BLaER1 (cell line): ENCODE results near the gene CDHR5.

Experiments
- H3K27ac ChIP-seq: shearing (Covaris generic); formaldehyde crosslinking; 2 replicates; pipeline ENCODE4 v1.8.1; 2022
- H3K27me3 ChIP-seq: shearing (Covaris generic); formaldehyde crosslinking; 2 replicates; pipeline ENCODE4 v1.8.1; 2022
- H3K36me3 ChIP-seq: shearing (Covaris generic); formaldehyde crosslinking; 2 replicates; pipeline ENCODE4 v1.8.1; 2022
- H3K4me1 ChIP-seq: shearing (Covaris generic); formaldehyde crosslinking; 2 replicates; pipeline ENCODE4 v1.8.1; 2022
- H3K4me2 ChIP-seq: shearing (Covaris generic); formaldehyde crosslinking; 2 replicates; pipeline ENCODE4 v1.8.1; 2022
- H3K4me3 ChIP-seq: shearing (Covaris generic); formaldehyde crosslinking; 2 replicates; pipeline ENCODE4 v1.8.1; 2022
- H3K9ac ChIP-seq: shearing (Covaris generic); formaldehyde crosslinking; 2 replicates; pipeline ENCODE4 v1.8.1; 2022
- H3K9me3 ChIP-seq: shearing (Covaris generic); formaldehyde crosslinking; 2 replicates; pipeline ENCODE4 v1.8.1; 2022
- H4K20me1 ChIP-seq: shearing (Covaris generic); formaldehyde crosslinking; 2 replicates; pipeline ENCODE4 v1.8.1; 2022
- Cebpa-rat ChIP-seq: shearing (Covaris generic); IDR thresholded peaks from 2 replicates; pipeline ENCODE4 v1.8.1; 2022

Gene CDHR5

DNA sequence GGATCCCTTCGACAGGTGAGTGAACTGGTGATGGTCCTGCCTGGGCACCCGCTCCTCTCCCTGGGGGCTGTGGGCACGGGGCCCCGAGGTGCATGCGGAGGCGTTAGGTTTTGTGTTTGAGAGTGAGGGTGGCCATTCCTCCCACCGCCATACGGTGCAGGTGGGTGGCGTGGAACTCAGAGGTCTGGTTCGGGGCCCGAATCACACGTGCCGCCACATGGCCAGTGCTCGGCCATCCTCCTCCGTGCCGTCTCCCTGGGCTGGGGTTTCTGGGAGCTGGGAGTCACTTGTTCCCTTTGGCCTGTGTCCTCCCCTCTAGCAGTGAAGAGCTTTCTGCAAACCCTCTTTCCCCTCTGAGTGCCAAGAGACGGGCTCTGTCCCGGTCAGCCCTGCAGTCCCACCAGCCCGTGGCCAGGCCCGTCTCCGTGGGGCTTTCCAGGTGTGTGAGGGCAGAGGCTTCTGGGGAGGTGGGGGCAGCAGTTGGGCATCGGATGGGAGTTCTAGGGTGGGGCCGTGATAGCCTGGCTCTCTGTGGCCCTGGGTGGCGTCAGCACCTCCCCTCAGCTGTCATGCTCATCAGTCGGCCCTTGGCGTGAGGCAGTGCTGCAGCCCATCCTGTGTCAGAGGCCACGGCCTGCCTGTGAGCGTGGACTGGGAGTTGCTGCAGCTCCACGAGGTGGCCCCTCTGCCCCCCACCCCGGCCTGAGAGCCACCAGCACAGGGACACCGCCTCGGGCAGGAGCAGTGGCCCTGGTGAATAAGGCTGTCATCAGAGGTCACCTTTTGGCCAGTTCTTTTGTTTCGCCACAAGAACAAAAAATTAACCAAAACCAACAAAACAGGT, 19.2 kb downstream of the CDHR5 start:
- peaks cover 98% of the 10 kb centered on the region for H4K20me1 ChIP-seq
- H3K9ac ChIP-seq, result no peak overlapping the region
- H3K4me1 ChIP-seq, result peaks cover 17% of the 10 kb centered on the region
- H3K4me3 ChIP-seq, result no peak overlapping the region
- no peak overlapping the region for H3K4me2 ChIP-seq
- no peaks in the 10 kb centered on the region for H3K9me3 ChIP-seq
- no peak overlapping the region for H3K27ac ChIP-seq
- TF ChIP-seq Cebpa-rat, result no peak
- peaks cover 100% of the 10 kb centered on the region for H3K36me3 ChIP-seq
- H3K27me3 ChIP-seq, result no peaks in the 10 kb centered on the region

DNA sequence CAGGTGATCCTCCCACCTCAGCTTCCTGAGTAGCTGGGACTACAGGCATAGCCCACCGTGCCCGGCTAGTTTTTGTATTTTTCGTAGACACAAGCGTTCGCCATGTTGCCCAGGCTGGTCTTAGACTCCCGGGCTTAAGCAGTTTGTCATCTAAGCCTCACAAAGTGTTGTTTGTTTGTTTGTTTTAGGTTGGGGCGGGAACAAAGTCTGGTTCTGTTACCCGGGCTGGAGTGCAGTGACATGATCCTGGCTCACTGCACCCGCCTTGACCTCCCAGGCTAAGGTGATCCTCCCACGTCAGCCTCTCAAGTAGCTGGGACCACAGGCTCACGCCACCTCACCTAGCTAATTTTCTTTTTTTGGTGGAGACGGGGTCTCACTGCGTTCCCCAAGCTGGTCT, 21.6 kb downstream of the CDHR5 start:
- peaks cover 96% of the 10 kb centered on the region for H4K20me1 ChIP-seq
- H3K9ac ChIP-seq, result no peak overlapping the region
- H3K27ac ChIP-seq, result no peak overlapping the region
- TF ChIP-seq Cebpa-rat, result no peak
- peaks cover 7% of the 10 kb centered on the region for H3K4me1 ChIP-seq
- no peak overlapping the region for H3K4me3 ChIP-seq
- H3K9me3 ChIP-seq, result no peaks in the 10 kb centered on the region
- H3K4me2 ChIP-seq, result no peak overlapping the region
- H3K27me3 ChIP-seq, result no peaks in the 10 kb centered on the region
- H3K36me3 ChIP-seq, result peaks cover 100% of the 10 kb centered on the region

DNA sequence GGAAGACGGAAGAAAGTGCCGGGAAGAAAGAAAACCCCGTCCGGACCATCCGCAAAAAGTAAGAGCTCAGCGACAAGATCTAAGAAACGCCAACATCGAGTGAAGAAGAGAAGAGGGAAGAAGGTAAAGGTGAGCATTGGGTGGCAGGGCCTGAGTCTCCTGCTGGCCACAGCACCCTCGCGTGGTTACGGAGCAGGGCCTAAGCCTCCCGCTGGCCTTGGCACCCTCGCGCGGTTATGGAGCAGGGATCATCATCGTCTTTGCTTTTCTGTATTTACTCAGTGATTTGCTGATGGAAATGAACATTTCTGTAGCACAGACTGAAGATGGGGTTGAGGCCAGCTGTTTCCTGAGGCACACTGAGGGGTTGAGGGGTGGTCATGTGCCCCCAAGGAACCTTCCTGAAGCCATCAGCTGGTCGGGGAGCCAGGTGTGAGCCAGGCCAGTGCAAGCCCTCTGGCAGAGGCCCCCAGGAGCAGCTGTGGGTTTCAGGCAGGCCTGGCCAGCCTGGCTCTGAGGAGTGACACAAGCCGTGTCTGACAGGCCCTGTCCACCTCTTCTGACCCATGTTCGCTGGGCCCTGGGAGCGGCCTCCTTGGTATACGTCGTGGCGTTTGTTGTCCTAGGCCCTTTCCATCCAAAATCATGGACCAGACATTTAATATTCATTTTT, 23.0 kb downstream of the CDHR5 start:
- H3K36me3 ChIP-seq, result peaks cover 99% of the 10 kb centered on the region
- H3K27me3 ChIP-seq, result no peaks in the 10 kb centered on the region
- no peak for TF ChIP-seq Cebpa-rat
- H4K20me1 ChIP-seq, result peaks cover 94% of the 10 kb centered on the region
- H3K9ac ChIP-seq, result no peak overlapping the region
- H3K9me3 ChIP-seq, result no peaks in the 10 kb centered on the region
- no peaks in the 10 kb centered on the region for H3K4me1 ChIP-seq
- H3K4me2 ChIP-seq, result no peak overlapping the region
- no peak overlapping the region for H3K4me3 ChIP-seq
- no peak overlapping the region for H3K27ac ChIP-seq

DNA sequence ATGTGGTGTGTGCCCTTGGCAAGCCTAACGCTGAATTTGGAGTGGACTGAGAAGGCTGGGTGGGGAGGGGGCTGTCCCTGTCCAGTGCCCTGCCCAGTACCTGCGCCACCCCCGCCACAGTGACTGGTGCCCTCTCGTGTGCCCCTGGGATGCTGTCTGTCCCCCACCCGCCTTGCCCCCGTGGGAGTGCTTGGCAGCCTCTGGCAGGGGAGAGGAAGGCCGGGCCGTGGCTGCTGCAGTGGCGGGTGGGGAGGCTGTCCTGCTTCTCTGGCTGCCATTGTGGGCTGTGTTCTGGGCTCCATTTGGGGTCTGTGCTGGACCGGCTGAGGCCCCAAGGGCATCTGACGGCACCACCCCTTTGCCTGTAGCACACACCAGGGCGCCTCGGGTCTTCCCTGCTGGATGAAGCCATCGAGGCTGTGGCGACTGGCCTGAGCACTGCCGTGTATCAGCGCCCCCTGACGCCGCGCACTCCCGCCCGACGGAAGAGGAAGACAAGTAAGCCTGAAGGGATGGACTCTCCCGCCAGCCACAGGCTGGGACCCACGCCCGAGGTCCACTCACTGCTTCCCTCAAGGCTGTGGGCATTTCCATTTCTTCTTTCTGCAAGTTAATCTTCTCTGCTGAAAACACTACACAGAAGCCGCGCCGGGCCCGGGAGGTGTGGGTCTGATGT, 26.6 kb downstream of the CDHR5 start:
- no peak overlapping the region for H3K9ac ChIP-seq
- H3K4me2 ChIP-seq, result no peak overlapping the region
- H4K20me1 ChIP-seq, result peaks cover 94% of the 10 kb centered on the region
- peaks cover 99% of the 10 kb centered on the region for H3K36me3 ChIP-seq
- H3K4me1 ChIP-seq, result no peaks in the 10 kb centered on the region
- no peak for TF ChIP-seq Cebpa-rat
- H3K4me3 ChIP-seq, result no peak overlapping the region
- H3K27ac ChIP-seq, result no peak overlapping the region
- no peaks in the 10 kb centered on the region for H3K9me3 ChIP-seq
- H3K27me3 ChIP-seq, result no peaks in the 10 kb centered on the region

DNA sequence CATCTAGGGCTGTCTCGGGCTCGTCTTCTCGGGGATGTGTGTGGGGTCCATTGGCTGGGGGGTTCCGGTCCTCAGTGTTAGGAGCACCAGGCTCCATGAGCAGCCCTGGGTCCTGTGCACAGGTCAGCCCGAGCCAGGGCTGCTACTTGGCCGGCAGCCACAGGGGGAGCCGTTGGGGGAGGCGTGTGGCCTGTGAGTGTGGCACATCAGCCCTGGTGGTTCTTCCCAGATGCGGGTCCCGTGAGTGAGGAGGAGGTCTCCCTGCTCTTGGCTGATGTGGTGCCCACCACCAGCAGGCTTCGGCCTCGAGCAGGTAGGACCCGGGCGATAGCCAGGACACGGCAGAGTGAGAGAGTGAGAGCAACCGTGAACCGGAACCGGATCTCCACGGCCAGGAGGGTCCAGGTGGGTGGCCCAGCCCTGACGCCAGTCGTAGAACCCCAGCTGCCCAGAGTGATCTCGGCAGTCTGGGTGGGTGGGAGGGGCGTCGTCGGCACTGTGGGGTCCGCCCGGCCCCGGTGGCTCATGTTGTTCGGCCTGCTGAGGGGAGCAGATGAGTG, 27.5 kb downstream of the CDHR5 start:
- Histone ChIP-seq H3K9me3 (no peaks in the 10 kb centered on the region), H3K4me1 (no peaks in the 10 kb centered on the region), H3K9ac (no peak overlapping the region), H3K27me3 (no peaks in the 10 kb centered on the region), H3K27ac (no peak overlapping the region), H3K36me3 (peaks cover 99% of the 10 kb centered on the region), H4K20me1 (peaks cover 94% of the 10 kb centered on the region), H3K4me2 (no peak overlapping the region), H3K4me3 (no peak overlapping the region)
- TF ChIP-seq Cebpa-rat, result no peak

DNA sequence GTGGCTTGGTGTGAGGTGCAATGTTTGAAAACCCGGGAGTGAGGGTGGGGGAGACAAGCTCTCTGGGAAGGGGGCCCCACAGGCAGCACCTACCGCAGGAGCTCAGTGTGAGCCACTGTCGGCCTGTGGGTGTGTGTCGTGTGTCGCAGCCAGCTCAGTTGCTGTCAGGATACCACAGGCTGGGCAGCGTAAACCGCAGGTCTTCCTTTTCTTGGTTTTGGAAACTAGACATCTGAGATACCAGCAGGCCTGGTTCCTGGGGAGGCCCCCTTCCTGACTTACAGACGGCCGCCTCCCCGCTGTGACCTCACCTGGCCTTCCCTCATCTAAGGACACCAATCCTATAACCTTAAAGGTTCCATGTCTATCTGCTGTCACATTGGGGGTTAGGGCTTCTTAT, 28.4 kb downstream of the CDHR5 start:
- peaks cover 98% of the 10 kb centered on the region for H3K36me3 ChIP-seq
- no peak overlapping the region for H3K4me3 ChIP-seq
- no peak overlapping the region for H3K9ac ChIP-seq
- no peaks in the 10 kb centered on the region for H3K4me1 ChIP-seq
- no peak overlapping the region for H3K27ac ChIP-seq
- no peaks in the 10 kb centered on the region for H3K27me3 ChIP-seq
- no peak overlapping the region for H3K4me2 ChIP-seq
- TF ChIP-seq Cebpa-rat, result no peak
- no peaks in the 10 kb centered on the region for H3K9me3 ChIP-seq
- H4K20me1 ChIP-seq, result peaks cover 93% of the 10 kb centered on the region

DNA sequence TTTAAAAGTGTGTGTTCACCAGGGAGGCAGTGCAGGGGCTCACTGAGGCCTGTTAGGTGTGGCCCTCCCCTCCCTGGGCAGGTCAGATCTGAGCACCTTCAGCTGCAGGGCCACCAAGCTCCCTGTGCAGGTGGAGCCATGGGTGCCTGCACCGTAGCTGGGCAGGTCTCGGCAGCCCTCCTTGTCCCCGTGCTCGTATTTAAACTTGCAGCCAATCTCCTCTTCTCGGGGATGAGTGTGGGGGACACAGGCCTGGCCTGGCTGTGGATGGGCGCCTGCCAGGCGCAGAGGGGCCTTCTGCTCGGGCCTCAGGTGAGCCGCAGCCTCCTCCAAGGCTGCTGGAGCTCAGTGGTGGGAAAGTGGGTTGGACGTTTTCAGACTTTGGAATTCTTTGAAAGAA, 29.4 kb downstream of the CDHR5 start:
- H3K4me2 ChIP-seq, result no peak overlapping the region
- H3K9ac ChIP-seq, result 0 out of 2 replicates have a peak overlapping the region, but pooled peaks have one; percentile 15
- no peak overlapping the region for H3K4me3 ChIP-seq
- H3K27ac ChIP-seq, result no peak overlapping the region
- H4K20me1 ChIP-seq, result peaks cover 96% of the 10 kb centered on the region
- H3K27me3 ChIP-seq, result no peaks in the 10 kb centered on the region
- H3K36me3 ChIP-seq, result peaks cover 98% of the 10 kb centered on the region
- H3K9me3 ChIP-seq, result no peaks in the 10 kb centered on the region
- H3K4me1 ChIP-seq, result no peaks in the 10 kb centered on the region
- TF ChIP-seq Cebpa-rat, result no peak

DNA sequence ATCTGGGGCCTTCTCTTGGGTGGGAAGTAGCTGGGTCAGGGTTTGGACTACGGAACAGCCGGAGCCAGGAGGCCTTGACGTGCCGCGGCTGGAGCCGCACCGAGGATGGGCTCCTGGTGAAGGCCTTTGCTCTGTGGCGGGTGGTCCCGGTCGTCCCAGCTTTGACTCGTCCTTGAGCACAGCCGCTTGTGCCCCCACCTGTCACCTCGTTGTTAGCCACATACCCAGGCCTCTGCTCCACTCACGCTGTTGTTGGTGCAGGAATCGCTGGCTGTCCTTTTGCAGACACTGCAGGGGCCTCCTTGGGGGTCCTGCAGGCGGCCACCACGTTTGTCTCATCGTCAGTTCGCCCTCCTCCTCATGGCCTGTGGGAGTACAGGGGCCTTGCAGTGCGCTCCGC, 31.4 kb downstream of the CDHR5 start:
- TF ChIP-seq Cebpa-rat, result no peak
- H4K20me1 ChIP-seq, result peaks cover 98% of the 10 kb centered on the region

DNA sequence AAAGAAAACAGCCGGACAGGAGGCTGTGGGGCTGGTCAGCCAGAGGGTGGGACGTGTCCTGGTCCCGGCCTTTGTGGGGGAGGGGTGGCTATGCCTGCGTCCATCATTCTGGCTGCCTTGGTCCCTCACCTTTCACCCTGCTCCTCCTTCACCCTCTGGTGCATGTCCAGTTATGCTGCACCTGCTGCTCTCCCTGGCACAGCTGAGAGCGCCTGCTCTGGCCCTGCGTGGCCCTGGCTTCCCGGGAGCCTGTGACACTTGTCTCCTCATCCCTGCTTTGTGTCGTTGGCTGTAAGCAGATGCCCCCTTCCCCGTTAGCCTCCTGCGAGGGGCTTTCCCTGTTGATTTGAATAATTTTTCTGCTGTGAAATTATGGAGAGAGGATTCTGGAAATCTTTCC, 31.8 kb downstream of the CDHR5 start:
- Histone ChIP-seq H3K9me3 (no peaks in the 10 kb centered on the region), H3K4me2 (no peak overlapping the region), H3K27me3 (no peaks in the 10 kb centered on the region), H3K9ac (no peak overlapping the region), H3K27ac (no peak overlapping the region), H3K4me3 (no peak overlapping the region), H3K4me1 (no peaks in the 10 kb centered on the region), H3K36me3 (peaks cover 98% of the 10 kb centered on the region), H4K20me1 (peaks cover 98% of the 10 kb centered on the region)
- no peak for TF ChIP-seq Cebpa-rat

More for the DNA sequence above, 31.4 kb downstream of the CDHR5 start:
- Histone ChIP-seq H3K9me3 (no peaks in the 10 kb centered on the region), H3K36me3 (peaks cover 98% of the 10 kb centered on the region), H3K9ac (no peak overlapping the region), H3K4me1 (no peaks in the 10 kb centered on the region), H3K4me3 (no peak overlapping the region), H3K27ac (no peak overlapping the region), H3K4me2 (no peak overlapping the region), H3K27me3 (no peaks in the 10 kb centered on the region)

DNA sequence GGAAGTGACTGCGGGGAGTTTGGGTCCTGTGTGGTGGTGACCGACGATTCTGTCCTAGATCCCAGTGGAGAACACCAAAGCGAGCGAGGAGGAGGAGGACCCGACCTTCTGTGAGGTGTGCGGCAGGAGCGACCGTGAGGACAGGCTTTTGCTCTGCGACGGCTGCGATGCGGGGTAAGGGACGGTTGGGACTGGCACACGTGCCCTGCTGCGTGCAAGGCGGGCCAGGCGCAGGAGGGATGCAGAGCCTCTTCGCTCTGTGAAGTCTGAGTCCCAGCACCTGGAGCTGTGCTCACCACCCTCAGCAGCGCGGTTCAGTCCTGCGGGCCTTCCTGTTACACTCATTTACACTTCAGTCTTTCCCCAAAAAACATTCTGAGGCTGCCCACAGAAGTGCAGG, 32.3 kb downstream of the CDHR5 start:
- Histone ChIP-seq H3K4me1 (no peaks in the 10 kb centered on the region), H3K4me2 (no peak overlapping the region), H3K27me3 (no peaks in the 10 kb centered on the region), H3K27ac (no peak overlapping the region), H3K36me3 (peaks cover 98% of the 10 kb centered on the region), H3K9ac (no peak overlapping the region), H3K9me3 (no peaks in the 10 kb centered on the region), H3K4me3 (no peak overlapping the region), H4K20me1 (peaks cover 98% of the 10 kb centered on the region)
- no peak for TF ChIP-seq Cebpa-rat
